ENCODE data around the gene SLC9A7.

The SLC9A7 gene

DNA sequence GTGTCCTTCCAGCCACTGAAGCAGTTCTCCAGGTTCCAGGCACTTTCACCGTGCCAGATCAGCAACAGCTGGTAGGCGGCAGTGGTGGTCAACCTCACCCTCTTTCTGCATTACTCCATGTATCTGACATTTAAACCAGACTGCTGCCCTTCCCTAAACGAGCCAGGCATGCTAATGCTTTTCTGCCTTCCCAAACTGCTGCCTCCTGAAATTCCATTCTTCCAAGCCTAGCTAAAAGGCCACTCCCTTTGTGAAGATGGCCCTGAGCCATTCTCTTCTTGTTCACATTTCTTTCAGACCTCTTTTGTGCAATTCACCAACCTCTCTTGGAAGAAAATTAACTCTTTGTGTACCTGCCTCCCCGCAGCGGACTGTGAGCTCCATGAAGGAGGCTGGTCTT is 111.7 kb downstream of the SLC9A7 start:
- DNase-seq (ENCODE audit: low spot score), result no peak

GRCh38 chrX:46645614-46646013 is 113.3 kb downstream of the SLC9A7 start:
- DNase-seq (ENCODE audit: low spot score), result no peak

- DNase-seq (ENCODE audit: low spot score), result no peak
Measured at GRCh38 chrX:46643636-46644035, 115.3 kb downstream of the SLC9A7 start.

GRCh38 chrX:46642145-46642544 is 116.8 kb downstream of the SLC9A7 start:
- DNase-seq (ENCODE audit: low spot score), result peak; percentile 34

DNA sequence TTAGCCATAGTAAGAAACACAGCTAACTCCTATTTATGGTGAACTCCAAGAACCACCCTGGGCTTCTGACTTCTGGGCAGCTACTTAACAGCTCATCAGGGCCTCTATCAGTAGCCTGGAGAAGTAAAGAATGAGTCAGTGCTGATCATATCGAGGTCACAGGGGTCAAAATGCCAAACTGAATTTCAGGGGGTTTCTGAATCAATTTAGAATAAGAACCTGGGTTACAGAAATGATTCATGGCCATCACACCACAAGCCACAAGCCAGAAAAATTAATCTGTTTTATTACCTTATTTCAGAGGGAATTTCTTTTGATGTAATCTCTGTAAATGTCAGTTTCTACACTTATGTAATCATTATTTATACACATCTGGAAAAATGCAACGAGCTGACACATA is 121.0 kb downstream of the SLC9A7 start:
- no peak for DNase-seq (ENCODE audit: low spot score)

DNA sequence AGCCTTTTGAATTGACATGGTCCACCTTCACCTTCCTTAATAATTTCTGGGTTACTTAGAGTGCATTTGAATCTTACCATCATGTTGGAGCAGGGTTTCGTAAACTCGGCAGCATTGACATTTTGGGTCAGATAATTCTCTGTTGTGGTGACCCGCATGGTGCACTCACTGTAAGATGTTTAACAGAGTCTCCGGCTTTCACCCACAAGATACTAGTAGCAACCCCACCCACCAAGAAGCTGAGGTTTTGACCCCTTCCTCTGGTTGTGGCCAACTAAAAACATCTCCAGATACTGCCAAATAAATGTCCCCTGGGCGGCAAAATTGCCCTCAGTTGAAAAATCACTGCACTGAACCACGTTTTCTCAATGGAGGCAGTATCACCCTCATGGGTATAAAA is 122.7 kb downstream of the SLC9A7 start:
- DNase-seq (ENCODE audit: low spot score), result no peak

GRCh38 chrX:46635186-46635585 is 123.7 kb downstream of the SLC9A7 start:
- no peak for DNase-seq (ENCODE audit: low spot score)

GRCh38 chrX:46634577-46634976 is 124.3 kb downstream of the SLC9A7 start:
- no peak for DNase-seq (ENCODE audit: low spot score)

GRCh38 chrX:46630141-46630540 is 128.8 kb downstream of the SLC9A7 start:
- DNase-seq (ENCODE audit: low spot score), result no peak

GRCh38 chrX:46628460-46629371 is 130.2 kb downstream of the SLC9A7 start:
- no peak for DNase-seq (ENCODE audit: low spot score)

DNA sequence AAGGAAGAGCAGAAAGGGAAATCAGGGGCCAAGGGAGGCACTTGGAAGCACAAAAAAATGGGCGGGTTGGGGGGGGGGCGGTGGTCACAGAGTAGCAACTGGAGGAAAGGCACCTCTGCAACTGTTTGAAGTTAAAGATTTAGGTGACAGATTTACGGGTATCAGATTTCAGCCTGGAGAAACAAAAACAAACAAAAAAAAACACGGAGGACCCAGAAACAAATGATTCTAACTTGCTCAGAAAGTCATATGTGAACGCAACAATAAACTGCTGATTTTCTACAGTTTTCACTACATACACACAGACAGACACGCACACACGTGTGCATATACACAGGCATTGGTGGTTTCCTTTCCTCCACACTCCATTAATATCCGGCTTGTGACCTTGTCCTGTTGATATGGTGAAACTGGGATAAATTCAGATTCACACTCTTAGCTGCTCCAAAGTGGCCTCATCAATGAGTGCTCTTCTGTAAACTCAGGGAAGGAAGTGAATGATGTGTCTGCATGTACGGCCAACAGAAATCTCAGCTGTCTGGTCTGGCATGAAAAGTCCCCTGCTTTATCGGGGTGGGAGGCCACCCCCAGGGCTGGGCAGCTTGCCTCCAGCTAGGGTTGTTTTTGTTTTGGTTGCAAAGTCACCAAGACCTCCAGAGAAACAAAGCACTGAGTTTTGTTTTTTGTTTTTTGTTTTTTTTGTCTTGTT is 131.1 kb downstream of the SLC9A7 start:
- DNase-seq (ENCODE audit: low spot score), result no peak

DNA sequence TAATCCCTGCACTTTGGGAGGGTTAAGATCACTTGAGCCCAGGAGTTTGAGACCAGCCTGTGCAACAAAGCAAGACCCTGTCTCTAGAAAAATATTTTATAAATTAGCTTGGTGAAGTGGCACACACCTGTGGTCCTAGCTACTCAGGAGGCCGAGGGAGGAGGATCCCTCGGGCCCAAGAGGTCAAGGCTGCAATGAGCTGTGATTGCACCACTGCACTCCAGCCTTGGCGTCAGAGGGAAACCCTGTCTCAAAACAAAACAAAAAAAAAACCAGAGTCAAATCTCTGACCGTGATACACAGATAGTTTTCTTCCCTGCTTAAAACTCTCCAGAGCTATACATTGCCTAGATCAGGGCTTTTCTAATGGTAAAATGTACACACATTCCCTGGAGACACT is 131.9 kb downstream of the SLC9A7 start:
- no peak for DNase-seq (ENCODE audit: low spot score)

- no peak for DNase-seq (ENCODE audit: low spot score)
Measured at GRCh38 chrX:46626566-46626965, 132.4 kb downstream of the SLC9A7 start.

DNA sequence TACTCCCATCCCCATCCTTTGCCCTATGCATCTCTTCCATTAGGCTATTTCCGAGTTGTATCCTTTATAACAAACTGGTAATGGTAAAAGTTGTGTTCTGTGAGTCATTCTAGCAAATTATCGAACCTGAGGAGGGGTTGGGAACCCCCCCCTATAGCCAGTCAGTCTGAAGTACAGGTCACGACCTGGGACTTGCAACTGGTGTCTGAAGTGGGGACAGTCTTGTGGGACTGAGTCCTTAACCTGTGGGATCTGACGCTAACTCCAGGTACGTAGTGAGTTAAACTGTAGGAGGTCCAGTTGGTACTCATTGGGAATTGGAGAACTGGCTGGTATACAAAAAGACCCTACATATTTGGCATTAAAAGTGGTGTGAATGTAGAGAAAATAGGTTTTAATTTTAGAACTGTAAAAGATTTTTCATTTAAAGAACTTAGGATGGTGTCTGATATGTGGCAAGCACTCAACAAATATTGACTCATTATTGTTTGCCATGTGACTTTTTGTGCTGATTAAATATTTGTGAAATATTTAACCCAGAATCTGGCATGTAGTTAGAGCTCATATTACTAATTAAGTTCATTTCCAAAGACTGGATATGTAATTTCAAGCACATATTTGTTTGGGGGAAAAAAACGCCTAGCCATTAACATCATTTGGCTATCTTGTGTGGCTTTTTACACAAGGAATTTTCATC is 134.7 kb downstream of the SLC9A7 start:
- DNase-seq (ENCODE audit: low spot score), result no peak

- DNase-seq (ENCODE audit: low spot score), result no peak
Measured at GRCh38 chrX:46621572-46621971, 137.3 kb downstream of the SLC9A7 start.

DNA sequence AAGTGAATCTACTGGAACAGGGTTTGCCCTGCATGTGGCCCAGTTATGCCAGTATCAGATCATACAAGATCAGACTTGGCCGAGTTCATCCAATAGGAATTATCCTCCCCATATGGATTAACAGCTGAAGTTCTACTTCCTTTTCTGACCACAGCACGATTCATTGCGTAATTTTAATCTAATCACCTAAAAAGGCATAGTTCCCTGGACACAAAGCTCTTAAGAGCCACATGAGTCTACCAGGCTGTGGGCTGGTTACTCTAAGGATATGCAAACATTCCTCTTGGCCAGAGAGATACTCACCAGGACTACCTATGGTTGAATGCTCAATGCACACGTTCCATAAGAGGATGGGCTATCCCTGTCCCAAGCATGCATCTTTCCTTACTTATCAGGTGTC is 138.4 kb downstream of the SLC9A7 start:
- DNase-seq (ENCODE audit: low spot score), result no peak

- no peak for DNase-seq (ENCODE audit: low spot score)
Measured at GRCh38 chrX:46618947-46619346, 140.0 kb downstream of the SLC9A7 start.

- no peak for DNase-seq (ENCODE audit: low spot score)
Measured at GRCh38 chrX:46617906-46618305, 141.0 kb downstream of the SLC9A7 start.

DNA sequence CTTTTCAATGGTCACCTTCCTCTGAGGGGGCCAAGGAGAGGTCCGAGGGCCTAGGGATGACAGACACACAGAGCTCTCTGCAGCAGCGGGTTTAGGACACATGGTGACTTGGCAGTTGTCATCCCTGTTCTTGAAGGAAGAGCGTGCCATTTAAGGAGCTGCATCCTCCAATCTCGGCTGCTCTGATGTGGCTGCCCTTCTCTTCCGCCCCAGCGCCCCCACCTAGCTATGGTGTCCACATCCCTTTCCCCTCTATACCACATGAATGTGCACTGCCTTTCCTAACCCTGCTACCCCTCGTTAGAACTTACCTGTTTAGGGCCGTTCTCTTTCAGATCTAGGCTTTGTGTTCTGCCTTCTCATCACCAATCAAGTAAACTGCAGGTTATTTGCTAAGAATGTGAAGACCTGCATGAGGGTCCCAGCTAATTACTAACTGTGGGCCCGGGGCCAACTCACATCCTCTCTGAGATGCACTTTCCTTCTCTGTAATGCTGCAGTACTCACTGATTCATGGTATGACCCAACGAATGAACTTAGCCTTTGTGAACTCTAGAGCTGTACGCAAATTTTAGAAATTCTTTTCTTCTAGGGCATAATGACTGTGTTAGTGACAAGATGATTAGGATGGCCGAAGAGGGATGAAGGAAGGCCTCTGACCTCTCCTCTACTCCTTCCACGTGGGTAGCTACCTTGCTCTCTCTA is 147.1 kb downstream of the SLC9A7 start:
- no peak for DNase-seq (ENCODE audit: low spot score)

DNA sequence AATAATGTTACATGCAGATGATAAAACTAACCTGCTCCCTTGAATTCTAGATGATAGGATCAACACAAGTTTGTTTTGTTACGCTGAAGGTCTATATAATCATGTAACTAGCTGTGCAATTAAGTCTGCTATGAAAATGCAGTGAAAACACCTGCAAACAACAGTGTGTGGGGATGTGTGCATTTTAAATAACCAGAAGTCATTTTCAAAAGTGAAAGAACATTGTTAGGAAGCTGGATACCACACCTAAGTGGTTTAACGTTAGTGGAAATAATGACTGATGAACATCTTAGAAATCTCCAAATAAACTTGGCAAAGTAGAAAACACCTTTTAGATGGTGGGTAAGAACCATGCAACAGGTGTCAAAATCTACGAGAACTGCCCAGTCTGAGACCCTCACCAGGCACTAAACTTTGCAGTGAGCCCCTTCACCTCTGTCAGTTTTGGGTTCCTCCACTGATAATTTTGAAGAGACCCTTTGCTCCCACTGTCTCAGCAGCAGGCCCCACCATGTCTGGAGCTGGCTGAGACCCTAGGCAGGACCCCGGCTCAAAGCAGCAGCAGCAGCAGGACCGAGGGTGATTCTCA is 148.8 kb downstream of the SLC9A7 start:
- DNase-seq (ENCODE audit: low spot score), result no peak

DNA sequence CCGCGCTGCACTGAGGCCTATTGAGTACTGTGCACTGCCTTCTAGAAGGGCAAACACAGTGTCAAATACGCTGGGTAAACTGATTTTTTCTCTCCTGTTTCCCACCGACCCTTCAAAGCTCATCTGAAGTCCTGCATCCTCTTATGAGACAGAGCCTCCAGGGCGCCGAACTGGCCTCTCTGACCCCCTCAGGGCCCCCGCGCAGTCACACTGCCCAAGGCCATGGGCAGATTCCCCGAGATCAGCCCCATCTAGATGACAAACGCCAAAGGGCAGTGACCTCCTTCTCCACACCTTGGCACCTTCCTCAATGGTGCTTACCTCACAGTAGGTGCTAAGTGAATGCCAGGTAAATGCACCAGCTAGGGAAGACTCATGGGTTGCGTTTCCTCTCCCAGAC is 151.0 kb downstream of the SLC9A7 start:
- no peak for DNase-seq (ENCODE audit: low spot score)
